ENCODE data around the gene CELF5. TPM values are rescaled to one million over a fixed set of nuclear protein-coding genes. Genes with fewer than 3 reads are reported as not detected.
A peak's percentile ranks its signal among the peaks of the same experiment; 100 is the strongest.

The CELF5 gene
- total and polyA plus RNA-seq, 2 experiments from 2014 or later = 5.6 to 10.6 TPM

DNA sequence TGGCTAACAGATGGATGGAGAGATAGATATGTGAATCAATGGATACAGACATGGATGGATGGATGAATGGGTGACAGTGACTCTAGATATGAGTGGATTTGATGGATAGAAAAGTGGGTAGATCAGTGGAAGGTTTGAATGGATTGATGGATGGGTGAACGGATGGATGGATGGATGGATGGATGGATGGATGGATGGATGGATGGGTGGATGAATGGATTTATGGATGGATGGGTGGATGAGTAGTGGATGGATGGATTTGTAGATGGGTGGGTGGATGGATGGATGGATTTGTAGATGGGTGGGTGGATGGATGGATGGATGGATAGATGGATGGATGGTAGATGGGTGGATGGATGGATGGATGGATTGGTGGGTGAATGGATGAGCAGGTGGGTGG, 6.8 kb downstream of the CELF5 start (continued):
- TF ChIP-seq, protein P1, sequence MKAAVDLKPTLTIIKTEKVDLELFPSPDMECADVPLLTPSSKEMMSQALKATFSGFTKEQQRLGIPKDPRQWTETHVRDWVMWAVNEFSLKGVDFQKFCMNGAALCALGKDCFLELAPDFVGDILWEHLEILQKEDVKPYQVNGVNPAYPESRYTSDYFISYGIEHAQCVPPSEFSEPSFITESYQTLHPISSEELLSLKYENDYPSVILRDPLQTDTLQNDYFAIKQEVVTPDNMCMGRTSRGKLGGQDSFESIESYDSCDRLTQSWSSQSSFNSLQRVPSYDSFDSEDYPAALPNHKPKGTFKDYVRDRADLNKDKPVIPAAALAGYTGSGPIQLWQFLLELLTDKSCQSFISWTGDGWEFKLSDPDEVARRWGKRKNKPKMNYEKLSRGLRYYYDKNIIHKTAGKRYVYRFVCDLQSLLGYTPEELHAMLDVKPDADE (IDR thresholded peaks at IDR 0.05) = no peak
- no peak for TF ChIP-seq CREB1 (CRISPR knock-in tag; IDR thresholded peaks at IDR 0.05; ENCODE audit: low read depth)

DNA sequence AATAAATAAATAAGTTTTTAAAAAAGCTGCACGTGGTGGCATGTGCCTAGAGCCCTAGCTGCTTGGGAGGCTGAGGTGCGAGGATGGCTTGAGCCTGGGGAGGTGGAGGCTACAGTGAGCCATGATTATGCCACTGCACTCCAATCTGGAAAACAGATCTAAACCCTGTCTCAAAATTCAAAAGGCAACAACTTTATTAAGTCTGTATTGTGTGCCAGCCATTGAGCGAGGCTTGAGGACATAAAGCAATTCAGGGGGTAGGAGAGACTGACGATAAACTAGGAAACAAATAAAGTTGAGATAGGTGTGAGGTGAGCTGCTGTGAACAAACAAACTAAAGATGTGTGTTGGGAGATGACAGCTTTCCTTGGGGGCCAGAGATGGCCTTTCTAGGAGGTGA, 8.7 kb downstream of the CELF5 start:
- Histone ChIP-seq H2AFZ (no peak overlapping the region), H4K20me1 (replicated peaks; ENCODE audit: insufficient read depth) (peaks cover 3% of the 10 kb centered on the region; the same call in 1 of the 2 replicates), H3F3A (replicated peaks; ENCODE audit: low read depth) (0 out of 2 replicates have a peak, but pooled peaks cover 2% of the 10 kb centered on the region), H3K9me2 (ENCODE audit: insufficient read depth) (0 out of 2 replicates have a peak, but pooled peaks cover 5% of the 10 kb centered on the region), H3K27ac (ENCODE audit: low read depth) (no peak overlapping the region), H3K4me3 (no peak overlapping the region), H3K36me3 (ENCODE audit: insufficient read depth) (no peaks in the 10 kb centered on the region), H3K27me3 (ENCODE audit: insufficient read depth) (no peaks in the 10 kb centered on the region), H3K4me2 (no peak overlapping the region), H3K79me2 (replicated peaks; ENCODE audit: insufficient read depth) (no peaks in the 10 kb centered on the region), H3K4me1 (ENCODE audit: insufficient read depth) (peaks cover 6% of the 10 kb centered on the region)
- Mint-ChIP-seq H3K27ac (no peak overlapping the region), H3K4me3 (no peak overlapping the region), H3K36me3 (ENCODE audit: low read depth) (peaks cover 4% of the 10 kb centered on the region; the same call in 1 of the 3 replicates), H3K27me3 (ENCODE audit: insufficient read depth, low read depth, poor library complexity) (peaks cover 17% of the 10 kb centered on the region), H3K4me1 (peaks cover 9% of the 10 kb centered on the region), H3K9me3 (peaks cover 3% of the 10 kb centered on the region; the same call in 1 of the 3 replicates)
- TF ChIP-seq ZNF331 (CRISPR knock-in tag; IDR thresholded peaks at IDR 0.05; ENCODE audit: low read depth) (no peak), JUNB (IDR thresholded peaks at IDR 0.05; ENCODE audit: unreplicated experiment) (no peak), ZNF114 (CRISPR knock-in tag; IDR thresholded peaks at IDR 0.05) (no peak), EZH2 (IDR thresholded peaks at IDR 0.05; ENCODE audit: low read depth, unreplicated experiment) (no peak)
- ATAC-seq = no peak
- no peak for DNase-seq (ENCODE audit: low spot score)

DNA sequence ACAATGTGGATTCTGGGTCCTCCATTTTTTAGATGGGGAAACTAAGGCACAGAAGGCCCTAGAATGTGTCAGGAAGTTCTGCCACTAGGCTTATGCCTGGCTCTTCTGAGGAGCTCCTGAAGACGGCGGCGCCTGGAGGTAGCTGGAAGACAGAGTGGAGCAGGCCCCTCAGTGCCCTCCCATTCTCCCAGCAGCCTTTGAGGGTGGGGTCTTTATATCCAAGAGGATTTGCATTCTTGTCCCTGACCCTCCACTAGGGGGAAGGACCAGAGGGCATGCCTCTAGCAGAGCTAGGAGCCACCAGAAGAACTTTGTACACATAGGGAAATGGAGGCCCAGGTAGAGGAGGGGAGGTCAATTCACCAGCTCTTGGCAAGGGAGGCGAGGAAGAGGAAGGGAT, 9.4 kb downstream of the CELF5 start:
- H3K27me3 ChIP-seq (ENCODE audit: insufficient read depth) = no peaks in the 10 kb centered on the region
- TF ChIP-seq, protein P2, sequence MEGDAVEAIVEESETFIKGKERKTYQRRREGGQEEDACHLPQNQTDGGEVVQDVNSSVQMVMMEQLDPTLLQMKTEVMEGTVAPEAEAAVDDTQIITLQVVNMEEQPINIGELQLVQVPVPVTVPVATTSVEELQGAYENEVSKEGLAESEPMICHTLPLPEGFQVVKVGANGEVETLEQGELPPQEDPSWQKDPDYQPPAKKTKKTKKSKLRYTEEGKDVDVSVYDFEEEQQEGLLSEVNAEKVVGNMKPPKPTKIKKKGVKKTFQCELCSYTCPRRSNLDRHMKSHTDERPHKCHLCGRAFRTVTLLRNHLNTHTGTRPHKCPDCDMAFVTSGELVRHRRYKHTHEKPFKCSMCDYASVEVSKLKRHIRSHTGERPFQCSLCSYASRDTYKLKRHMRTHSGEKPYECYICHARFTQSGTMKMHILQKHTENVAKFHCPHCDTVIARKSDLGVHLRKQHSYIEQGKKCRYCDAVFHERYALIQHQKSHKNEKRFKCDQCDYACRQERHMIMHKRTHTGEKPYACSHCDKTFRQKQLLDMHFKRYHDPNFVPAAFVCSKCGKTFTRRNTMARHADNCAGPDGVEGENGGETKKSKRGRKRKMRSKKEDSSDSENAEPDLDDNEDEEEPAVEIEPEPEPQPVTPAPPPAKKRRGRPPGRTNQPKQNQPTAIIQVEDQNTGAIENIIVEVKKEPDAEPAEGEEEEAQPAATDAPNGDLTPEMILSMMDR (conservative IDR thresholded peaks at IDR 0.05; ENCODE audit: low read depth in 2 of 2) = peak in 1 of 2 experiments; percentile 23; a peak in 2 of 4 replicates
- TF ChIP-seq, protein P3, sequence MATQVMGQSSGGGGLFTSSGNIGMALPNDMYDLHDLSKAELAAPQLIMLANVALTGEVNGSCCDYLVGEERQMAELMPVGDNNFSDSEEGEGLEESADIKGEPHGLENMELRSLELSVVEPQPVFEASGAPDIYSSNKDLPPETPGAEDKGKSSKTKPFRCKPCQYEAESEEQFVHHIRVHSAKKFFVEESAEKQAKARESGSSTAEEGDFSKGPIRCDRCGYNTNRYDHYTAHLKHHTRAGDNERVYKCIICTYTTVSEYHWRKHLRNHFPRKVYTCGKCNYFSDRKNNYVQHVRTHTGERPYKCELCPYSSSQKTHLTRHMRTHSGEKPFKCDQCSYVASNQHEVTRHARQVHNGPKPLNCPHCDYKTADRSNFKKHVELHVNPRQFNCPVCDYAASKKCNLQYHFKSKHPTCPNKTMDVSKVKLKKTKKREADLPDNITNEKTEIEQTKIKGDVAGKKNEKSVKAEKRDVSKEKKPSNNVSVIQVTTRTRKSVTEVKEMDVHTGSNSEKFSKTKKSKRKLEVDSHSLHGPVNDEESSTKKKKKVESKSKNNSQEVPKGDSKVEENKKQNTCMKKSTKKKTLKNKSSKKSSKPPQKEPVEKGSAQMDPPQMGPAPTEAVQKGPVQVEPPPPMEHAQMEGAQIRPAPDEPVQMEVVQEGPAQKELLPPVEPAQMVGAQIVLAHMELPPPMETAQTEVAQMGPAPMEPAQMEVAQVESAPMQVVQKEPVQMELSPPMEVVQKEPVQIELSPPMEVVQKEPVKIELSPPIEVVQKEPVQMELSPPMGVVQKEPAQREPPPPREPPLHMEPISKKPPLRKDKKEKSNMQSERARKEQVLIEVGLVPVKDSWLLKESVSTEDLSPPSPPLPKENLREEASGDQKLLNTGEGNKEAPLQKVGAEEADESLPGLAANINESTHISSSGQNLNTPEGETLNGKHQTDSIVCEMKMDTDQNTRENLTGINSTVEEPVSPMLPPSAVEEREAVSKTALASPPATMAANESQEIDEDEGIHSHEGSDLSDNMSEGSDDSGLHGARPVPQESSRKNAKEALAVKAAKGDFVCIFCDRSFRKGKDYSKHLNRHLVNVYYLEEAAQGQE (IDR thresholded peaks at IDR 0.05; ENCODE audit: unreplicated experiment) = no peak
- H3K9me3 Mint-ChIP-seq = peaks cover 3% of the 10 kb centered on the region; the same call in 1 of the 3 replicates
- peaks cover 3% of the 10 kb centered on the region; the same call in 1 of the 2 replicates for H4K20me1 ChIP-seq (replicated peaks; ENCODE audit: insufficient read depth)
- peaks cover 4% of the 10 kb centered on the region; the same call in 1 of the 3 replicates for H3K36me3 Mint-ChIP-seq (ENCODE audit: low read depth)
- DNase-seq (ENCODE audit: low spot score) (peak; percentile 56), ATAC-seq (peak; percentile 79)
- H3K4me1 Mint-ChIP-seq = peaks cover 8% of the 10 kb centered on the region
- peaks cover 6% of the 10 kb centered on the region for H3K4me1 ChIP-seq (ENCODE audit: insufficient read depth)
- 0 out of 2 replicates have a peak, but pooled peaks cover 2% of the 10 kb centered on the region for H3F3A ChIP-seq (replicated peaks; ENCODE audit: low read depth)
- H3K9me2 ChIP-seq (ENCODE audit: insufficient read depth) = 0 out of 2 replicates have a peak, but pooled peaks cover 5% of the 10 kb centered on the region
- H3K79me2 ChIP-seq (replicated peaks; ENCODE audit: insufficient read depth) = no peaks in the 10 kb centered on the region
- H3K27ac Mint-ChIP-seq = no peak overlapping the region
- peaks cover 15% of the 10 kb centered on the region for H3K27me3 Mint-ChIP-seq (ENCODE audit: insufficient read depth, low read depth, poor library complexity)
- no peak overlapping the region for H3K4me3 ChIP-seq
- no peaks in the 10 kb centered on the region for H3K36me3 ChIP-seq (ENCODE audit: insufficient read depth)
- no peak overlapping the region for H3K4me3 Mint-ChIP-seq
- no peak overlapping the region for H2AFZ ChIP-seq
- no peak overlapping the region for H3K27ac ChIP-seq (ENCODE audit: low read depth)
- H3K4me2 ChIP-seq = no peak overlapping the region

Measured in GM23338 (cell line).